ENCODE data around the gene CLSTN1.
"Not testable (repeated sequence)": the region's sequence is repeated elsewhere in the genome, so short reads cannot be mapped to it uniquely, and the experiment has no call there.

The CLSTN1 gene

GRCh38 chr1:9794081-9794480 lies 29.7 kb downstream of the CLSTN1 start:
- no peak for DNase-seq

GRCh38 chr1:9793291-9793690 lies 30.5 kb downstream of the CLSTN1 start:
- no peak for DNase-seq

GRCh38 chr1:9792156-9793042 lies 31.4 kb downstream of the CLSTN1 start:
- DNase-seq = no peak

GRCh38 chr1:9789700-9790099 lies 34.1 kb downstream of the CLSTN1 start:
- not testable (repeated sequence) for DNase-seq

- DNase-seq = peak; percentile 31
Measured at GRCh38 chr1:9787702-9788101, 36.1 kb downstream of the CLSTN1 start.

GRCh38 chr1:9785406-9785805 lies 38.4 kb downstream of the CLSTN1 start:
- no peak for DNase-seq

GRCh38 chr1:9784508-9785133 lies 39.1 kb downstream of the CLSTN1 start:
- peak; percentile 65 for DNase-seq

- DNase-seq = no peak
Measured at GRCh38 chr1:9782897-9783296, 40.9 kb downstream of the CLSTN1 start.

- no peak for DNase-seq
Measured at GRCh38 chr1:9782116-9782751, 41.5 kb downstream of the CLSTN1 start.

GRCh38 chr1:9780554-9781110 lies 43.1 kb downstream of the CLSTN1 start:
- no peak for DNase-seq

GRCh38 chr1:9778905-9779304 lies 44.9 kb downstream of the CLSTN1 start:
- no peak for DNase-seq

- DNase-seq = no peak
Measured at GRCh38 chr1:9776685-9777084, 47.1 kb downstream of the CLSTN1 start.

GRCh38 chr1:9774712-9775679 lies 48.8 kb downstream of the CLSTN1 start:
- no peak for DNase-seq

GRCh38 chr1:9770298-9770697 lies 53.5 kb downstream of the CLSTN1 start:
- DNase-seq = no peak

- no peak for DNase-seq
Measured at GRCh38 chr1:9768983-9769382, 54.8 kb downstream of the CLSTN1 start.

- DNase-seq = no peak
Measured at GRCh38 chr1:9767964-9768668, 55.6 kb downstream of the CLSTN1 start.

GRCh38 chr1:9766759-9767442 lies 56.9 kb downstream of the CLSTN1 start:
- DNase-seq = no peak

GRCh38 chr1:9764550-9764949 lies 59.2 kb downstream of the CLSTN1 start:
- no peak for DNase-seq

GRCh38 chr1:9763914-9764313 lies 59.9 kb downstream of the CLSTN1 start:
- no peak for DNase-seq

GRCh38 chr1:9762446-9762845 lies 61.3 kb downstream of the CLSTN1 start:
- not testable (repeated sequence) for DNase-seq

- no peak for DNase-seq
Measured at GRCh38 chr1:9761855-9762254, 61.9 kb downstream of the CLSTN1 start.
